GM19035 (cell line): Measurements from ENCODE around the gene CELSR1.

Experiments
- ATAC-seq: cut with Tn5 transposase; IDR thresholded peaks from one replicate; pipeline ENCODE4 v1.9.1; 2021; ENCODE audit not compliant: unreplicated experiment

Gene CELSR1

DNA sequence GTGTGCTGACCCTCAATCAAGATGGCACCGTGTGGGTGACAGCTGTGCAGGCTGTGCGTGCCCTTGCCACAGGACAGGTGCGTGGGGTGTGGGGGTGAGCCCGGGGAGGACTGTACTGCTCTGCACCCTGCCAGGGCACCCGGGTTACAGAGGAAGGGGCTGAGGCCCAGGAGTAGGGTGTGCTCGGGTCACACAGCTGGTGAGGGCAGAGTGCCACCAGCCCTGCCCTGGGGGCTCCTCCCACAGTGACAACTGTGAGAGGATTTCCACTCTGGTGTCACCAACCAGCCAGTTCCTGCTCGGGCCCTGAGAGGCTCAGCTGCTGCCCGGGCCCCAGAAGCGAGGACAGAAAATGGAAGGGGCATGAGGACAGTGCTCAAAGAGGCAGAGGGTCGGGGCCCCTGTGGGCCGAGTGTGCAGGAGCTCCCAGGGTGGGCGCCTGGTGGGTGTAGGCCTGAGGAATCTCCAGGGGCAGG lies 181.4 kb downstream of the CELSR1 start:
- no peak for ATAC-seq

DNA sequence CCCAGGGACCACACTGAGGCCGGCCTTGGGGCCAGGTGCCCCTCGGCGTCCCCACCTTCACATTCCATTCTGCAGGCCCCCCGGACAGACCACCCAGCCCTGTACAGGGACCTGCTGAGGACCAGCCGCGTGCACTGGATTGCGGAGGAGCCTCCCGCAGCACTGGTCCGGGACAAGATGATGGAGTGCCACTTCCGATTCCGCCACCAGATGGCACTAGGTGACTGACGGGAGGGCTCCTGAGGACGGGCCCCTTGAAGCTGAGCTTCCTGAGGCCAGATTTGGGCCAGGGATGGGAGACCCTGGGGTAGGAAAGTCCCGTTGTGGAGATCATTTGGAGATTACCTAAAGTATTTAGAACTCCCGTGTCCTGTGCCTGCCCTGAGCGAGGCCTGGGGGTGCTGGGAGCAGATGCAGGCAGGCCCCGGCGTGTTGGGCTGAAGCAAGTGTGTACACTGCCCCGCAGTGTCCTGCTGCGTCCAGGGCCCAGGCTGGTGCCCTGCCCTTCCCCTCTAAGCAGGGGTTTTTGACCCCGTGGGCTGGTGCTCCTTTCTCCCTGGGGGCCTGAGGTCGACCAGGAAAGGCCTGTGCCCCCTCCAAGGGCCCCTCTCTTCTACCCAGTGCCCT lies 181.9 kb downstream of the CELSR1 start:
- no peak for ATAC-seq

DNA sequence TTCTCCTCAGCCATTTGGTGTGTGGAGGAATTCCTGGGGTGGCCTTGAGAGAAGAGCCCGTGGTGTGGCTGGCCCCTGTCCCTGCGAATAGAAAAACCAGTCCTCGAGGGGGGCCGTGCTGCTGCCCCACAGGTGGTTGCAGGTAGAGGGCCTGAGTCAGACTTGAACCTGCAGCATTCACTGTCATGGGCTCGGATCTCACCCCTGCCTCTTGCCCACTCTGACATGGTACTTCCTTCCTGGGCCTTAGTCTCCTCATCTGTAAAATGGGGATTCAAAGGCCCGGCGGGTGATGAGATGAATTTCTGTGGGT lies 182.5 kb downstream of the CELSR1 start:
- ATAC-seq: no peak

DNA sequence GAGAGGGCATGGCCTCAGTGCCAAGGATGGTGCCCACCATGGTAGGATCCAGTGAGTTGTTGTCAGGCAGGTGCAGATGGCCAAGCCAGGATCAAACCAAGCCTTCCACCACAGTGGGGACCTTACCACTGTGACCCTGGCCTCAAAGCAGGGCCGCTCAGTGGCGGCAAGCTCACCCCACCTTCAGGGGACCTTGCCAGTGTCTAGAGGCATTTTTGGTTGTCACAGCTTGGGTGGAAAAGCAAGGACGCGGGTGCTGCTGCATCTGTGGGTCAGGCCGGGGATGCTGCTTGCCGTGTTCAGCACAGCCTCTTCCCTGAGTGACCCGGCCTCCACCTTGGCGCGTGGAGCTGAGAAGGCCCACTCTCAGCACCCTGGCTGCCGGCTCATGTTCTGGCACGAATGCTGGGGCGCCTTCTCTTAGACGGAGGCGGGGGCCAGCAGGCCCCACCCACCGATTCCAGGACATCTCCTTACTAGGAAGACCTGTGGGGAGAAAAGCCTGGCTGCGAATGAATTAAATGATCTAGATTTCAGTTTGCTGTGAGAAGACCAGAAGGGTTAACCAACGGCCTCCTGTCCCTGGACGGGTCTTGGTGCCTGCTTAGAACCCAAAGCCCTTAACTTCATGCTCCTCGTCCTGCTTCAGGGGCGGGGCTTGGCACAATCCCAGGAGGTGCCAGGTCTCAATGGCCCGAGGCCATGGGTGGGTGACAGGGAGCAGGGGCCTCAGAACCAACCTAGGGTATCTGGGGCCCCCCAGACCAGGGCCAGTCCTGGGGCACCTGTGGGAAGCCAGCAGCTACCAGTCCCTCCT lies 183.0 kb downstream of the CELSR1 start:
- no peak for ATAC-seq

DNA sequence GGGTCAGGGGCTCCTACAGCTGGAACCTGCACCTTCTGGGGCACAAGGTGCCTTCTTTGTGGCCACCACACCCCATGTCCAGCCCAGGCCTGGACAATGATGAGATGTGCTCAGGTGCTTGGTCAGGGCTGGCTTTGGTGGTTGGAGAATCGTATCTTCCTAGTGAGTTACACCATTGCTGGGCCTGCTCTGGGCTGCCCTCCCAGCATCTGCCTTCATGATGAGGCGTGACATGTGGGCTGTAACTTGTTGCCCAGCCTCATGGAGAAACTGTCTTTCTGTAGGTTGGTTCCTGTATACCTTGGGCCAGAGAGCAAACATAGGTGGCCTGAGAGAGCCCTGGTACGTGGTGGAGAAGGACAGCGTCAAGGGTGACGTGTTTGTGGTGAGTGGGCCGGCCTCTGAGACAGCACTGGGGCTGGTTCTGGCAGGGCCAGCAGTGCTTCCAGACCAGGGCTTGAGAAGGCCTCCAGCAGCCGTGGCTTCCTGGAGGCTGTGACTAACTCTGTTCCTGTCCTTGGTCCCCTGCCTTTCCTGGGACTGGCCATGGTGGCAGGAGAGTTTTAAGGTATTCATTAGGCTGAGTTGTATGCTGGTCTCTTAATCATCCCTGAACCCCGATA lies 183.8 kb downstream of the CELSR1 start:
- ATAC-seq: no peak

DNA sequence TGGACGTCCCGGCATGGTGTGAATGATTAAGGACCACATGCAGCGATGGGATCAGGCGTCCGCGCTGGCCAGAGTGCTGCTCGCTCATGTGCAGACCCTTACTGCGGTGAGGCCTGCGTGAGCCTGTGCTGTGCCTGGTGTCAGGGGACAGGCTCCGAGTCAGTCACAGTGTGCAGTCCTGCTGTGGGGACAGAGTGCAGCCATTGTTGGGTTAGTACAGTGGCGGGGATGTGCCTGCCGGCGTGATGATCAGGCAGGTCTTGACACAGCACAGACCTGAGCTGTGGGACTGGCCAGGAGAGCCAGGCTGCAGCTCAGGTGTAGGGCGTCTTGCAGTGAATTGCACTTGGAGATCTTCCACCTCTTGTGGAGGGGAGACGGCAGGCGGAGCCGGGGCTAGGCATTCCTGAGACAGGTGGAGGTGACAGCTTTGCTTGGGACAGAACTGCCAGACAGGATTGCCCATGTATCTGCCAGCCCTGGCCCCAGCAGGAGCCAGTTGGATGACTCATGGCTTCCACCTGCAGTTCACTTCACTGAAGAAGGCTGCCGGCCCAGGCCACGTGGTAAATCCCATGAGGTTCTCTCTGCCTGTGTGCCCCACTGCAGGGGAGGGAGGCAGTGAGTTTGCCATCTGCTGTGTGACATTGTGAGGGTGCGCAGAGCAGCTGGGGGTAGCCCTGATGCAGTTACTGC lies 184.6 kb downstream of the CELSR1 start:
- ATAC-seq: no peak

DNA sequence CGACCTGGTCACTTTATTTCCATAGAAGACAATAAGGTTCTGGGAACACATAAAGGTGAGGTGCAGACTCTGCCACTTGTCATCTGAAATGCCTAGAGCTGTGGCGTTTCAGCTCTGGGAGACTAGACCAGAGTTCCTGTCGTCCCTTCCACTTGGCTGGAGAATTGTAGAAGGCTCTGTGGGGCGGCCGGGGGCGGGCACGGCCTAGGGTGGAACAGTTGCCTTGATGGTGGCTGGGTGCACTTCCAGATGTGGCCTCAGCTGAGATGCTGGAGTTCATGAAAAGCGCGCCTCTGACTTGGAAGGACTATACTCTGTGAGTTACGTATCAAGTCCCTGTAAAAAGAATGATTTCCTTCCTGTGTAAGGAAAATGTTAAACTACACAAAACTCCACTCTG lies 185.1 kb downstream of the CELSR1 start:
- ATAC-seq: no peak

DNA sequence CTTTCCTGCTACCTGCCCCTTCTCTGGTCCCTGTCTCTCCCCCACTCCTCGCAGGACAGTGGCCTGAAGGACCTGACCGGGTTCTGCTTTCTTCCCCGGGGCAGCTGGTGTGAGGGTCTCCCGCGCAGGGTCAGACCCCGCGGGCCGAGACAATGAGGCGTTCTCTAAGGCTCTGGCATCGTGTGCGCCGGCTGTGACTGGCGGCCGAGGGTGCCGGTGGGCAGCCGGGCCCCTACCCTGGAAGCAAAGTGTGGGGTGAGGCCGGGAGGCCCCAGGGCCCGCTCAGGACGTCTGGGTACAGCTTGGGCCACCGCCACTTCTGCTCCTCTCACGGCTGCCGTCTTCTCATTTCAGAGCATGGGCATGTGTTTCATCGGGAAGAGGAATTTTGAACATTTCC lies 185.7 kb downstream of the CELSR1 start:
- no peak for ATAC-seq

DNA sequence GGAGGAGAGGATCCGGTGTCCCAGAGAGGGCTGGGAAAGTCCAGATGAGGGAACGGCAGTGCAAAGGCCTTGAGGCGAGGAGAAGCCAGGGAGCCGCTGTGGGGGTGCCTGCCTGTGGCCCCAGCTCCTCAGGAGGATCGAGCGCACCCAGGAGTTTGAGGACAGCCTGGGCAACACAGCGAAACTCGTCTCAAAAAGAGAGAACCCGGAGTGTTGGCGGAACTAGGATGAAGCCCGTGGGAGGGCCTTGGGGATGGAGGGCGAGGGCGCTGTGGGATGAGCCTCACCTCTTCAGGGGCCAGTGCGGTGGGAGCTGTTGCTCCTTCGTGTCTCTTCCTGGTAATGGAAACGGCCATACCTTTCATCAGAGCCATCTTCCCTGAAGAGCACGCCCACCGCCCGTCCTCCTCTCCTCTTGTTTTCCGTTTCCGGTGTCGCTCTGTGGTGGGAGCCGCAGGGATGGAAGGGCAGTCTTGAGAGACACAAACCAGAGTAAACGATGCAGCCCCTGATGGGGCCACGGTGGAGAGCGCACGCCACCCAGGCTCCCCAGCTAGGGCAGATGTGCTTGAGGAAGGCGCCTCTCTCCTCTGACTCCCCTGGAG lies 186.2 kb downstream of the CELSR1 start:
- ATAC-seq: no peak

DNA sequence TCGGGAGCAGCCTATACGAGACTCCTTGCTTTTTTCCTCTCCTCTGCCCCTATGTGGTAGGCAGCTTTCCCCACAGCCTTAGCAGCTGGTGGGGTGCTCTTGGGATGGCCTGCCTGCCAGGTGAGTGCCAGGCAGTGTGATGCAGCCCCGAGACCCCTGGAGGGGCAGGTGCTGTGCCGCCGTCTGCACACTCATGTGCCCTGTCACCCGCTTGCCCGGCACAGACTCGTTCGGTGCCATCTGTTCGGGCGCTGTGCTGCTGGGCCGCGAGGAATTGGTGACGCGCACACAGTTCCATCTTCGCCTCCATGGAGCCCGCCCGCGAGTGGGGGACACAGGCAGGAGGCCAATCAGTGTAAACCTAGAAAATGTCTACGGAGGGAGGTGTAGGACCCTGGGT lies 186.8 kb downstream of the CELSR1 start:
- no peak for ATAC-seq

DNA sequence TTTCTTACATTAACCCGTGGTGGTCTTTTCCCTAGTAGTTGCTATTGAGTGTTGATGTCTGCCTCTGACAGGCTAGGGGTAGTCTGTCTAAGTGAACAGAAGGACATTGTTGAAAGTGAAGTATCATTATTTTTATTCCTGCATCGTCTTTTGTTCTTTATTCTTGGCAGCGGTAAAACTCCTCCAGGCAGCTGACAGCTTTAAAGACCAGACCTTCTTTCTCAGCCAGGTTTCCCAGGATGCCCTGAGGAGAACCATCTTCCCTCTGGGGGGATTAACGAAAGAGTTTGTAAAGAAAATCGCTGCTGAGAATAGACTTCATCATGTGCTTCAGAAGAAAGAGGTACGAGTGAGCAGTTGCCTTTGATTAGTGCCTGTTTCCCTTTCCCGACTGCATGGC lies 187.3 kb downstream of the CELSR1 start:
- ATAC-seq: no peak

DNA sequence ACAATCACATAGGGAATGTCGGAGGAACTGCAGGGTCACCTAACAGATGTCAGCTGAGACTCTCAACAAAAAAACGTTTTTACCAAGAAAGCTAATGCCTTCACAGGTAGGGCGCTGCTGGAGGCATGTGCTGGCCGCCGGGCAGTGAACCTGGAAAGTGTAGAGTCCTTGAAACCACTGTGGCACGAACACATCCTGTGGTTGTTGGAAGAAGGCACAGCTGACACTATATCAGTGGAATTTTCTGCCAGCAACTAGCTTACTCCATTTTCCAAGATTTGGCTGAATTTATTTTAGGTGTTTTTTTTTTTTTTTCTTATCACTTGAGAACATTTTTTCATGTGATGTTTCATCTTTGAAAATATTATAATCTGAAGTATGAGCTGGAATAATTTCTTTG lies 187.7 kb downstream of the CELSR1 start:
- no peak for ATAC-seq

DNA sequence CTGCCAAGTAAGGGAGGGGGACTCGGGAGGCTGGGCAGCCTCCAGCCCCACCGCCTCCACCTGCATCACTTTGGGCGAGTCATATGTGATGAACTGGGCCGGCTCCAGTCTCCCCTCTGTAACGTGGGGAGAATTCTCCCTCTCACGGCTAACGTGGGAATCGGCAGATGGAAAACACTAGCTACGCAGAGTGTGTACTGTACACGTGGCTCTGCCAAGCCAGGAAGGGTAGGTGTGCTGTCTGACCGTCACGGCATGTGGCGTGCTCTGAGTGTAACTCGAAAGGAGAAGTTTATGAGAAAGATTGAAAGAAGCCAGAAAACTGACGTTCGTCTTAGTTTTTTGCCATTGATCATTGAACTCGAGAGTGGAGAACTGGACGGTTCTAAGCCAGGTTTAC lies 188.2 kb downstream of the CELSR1 start:
- ATAC-seq: no peak

DNA sequence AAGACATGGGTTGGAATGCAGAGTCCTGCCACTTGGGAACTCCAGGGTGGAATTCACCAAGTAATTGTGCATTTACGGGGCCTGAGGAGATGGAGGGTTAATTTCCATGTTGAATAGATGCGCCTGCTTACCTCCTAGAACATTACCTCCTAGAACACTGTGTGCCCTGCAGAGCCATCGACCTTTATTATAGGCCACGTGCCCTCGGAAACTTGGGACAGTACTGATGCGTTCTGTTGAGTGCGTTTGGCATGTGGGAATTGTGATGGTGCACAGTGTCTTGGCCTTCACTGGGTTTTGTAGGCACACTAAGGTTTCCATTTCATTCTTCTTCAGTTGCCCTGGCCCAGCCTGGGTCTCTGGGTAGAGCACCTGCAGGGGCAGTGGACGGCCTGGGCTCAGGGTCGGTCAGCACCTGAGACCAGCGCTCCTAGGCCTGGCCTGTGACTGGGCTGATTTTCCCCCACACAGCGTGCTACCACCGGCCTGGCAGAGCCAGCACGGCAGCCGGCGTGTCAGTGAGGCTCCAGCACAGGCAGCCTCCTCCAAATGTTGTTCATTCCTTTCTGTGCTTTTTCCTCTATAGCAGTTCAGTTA lies 189.2 kb downstream of the CELSR1 start:
- no peak for ATAC-seq

DNA sequence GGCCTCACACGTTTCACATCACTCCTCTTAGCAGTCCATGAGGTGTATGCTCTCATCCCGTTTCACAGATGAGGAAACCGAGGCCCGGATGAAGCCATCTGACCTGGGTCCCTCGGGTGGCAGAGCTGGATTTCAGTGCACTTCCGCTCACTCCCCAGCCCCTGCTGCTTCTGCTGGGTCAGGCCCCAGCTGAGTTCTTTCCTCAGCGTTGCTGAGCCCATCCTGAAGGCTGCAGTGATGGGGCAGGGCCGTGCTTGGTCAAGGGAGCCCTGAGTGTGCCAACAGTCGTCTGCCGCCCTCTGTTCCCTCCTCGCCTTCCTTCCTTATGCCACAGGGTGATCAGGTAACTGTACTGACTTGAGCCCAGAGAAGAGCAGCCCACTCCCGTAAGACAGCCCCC lies 189.8 kb downstream of the CELSR1 start:
- ATAC-seq: no peak

DNA sequence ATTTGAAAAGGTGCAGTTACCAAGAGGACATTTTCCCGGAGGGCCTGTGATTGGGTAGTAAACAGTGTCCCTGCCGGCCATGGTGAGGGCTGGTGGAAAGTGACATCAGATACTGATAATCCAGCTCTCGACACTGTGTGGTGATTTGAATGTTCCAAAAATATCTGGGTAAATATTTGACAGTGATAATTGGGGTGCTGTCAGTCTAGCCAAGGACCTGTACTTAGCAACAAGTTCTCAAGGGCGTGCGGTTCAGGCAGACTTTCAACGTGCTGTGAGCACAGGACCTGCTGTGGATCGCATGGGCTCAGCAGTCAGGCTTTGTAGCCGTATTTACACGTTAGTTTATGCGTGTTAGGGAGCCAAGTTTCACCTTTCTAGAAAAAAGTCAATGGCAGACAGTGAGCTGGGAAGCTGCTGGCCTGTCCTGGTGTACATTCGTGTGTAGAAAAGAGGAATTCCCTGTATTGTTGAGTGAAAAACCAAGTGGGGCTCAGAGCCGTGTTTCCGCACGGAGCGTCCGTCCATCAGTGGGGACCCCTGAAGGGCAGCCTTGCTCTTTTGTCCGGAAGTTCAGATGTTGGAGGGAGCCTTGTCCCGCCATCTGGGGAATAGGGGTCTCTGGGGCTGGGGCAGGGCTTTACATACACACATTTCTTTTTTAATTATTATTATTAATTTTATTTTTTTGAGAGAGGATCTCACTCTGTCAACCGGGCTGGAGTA lies 190.6 kb downstream of the CELSR1 start:
- ATAC-seq: no peak

DNA sequence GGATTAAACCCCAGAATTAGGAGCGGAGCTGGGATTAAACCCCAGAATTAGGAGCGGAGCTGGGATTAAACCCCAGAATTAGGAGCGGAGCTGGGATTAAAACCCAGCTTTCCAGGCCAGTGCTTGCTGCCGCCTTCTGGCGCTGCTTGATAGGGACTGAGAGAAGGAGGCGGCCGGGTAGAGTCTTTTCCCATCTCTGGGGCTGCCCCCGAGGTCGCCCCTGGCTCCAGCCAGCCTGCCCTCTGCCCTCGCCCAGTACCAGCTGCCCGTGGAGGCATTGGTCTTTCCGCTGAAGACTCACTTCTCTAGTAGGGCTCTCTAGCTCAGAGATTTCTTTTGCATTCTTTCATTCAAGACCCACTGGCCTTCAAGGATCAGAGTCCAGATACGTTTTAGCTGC lies 196.7 kb downstream of the CELSR1 start:
- ATAC-seq: no peak

DNA sequence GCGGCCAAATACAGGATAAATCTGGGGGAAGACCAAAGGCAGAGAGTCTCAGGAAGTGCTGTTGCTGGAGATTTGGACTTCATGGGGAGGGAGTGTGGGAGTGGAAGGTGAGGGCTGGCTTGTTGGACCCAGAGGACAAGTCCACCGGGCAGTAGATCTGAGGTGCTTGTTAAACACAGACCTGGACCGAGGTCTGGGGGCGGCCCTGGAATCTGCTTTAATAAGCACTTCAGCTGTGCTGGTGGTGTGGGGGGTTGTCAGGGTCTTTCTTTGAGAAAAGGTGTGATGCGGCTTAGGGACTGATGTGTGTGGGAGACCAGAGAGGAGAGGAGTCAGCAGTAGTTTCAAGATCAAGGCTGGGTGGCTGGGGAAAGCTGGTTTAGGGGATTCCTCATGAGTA lies 197.5 kb downstream of the CELSR1 start:
- ATAC-seq: no peak

DNA sequence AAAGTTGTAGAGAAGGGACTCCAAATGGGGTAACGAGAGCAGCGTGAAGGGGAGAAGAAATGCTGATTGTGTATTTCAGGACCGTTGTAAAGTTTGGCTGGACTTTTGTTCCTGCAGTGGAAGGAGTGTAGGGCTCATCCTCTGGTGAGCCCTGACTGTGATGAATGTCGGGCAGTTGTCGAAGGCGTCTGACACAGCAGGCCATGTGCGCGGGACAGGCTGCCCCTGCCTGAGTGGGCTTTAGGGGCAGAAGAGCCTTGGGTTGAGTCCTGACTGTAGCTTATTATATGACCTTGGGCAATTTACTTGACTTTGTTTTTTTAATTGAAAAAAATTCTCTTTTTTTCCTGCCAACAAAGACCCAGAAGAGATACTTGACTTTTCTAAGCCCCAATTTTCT lies 198.8 kb downstream of the CELSR1 start:
- no peak for ATAC-seq

DNA sequence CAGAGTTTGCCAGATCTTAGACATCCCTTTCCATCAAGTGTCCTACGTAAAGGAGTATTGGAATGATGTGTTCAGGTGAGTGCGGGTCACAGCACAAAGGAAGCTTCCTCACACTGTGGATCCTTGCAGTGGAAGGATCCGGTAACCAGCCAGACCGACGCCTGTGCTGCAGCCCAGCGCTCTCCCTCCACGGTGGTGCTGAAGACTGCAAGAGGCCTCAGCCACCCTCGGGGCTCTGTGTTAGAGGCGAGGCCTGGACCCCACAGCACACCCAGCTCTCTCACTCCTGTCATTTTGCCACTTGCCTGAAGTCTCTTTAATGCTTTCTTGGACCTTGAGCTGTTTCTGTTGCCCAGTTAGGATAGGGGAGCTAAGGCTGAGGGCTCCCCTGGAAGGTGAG lies 199.6 kb downstream of the CELSR1 start:
- ATAC-seq: no peak
